Endometrial microvascular endothelial cells (primary cell): Measurements from ENCODE around the gene SLCO2A1. TPM values are rescaled to one million over a fixed set of nuclear protein-coding genes. Genes with fewer than 3 reads are reported as not detected.

Experiments used
- in situ Hi-C: cut with HindIII; loops from 2 replicates; pipeline ENCODE4 v1.10.0; 2017; ENCODE audit warnings: low sequenced_read_pairs, low pct_unique_long_range_greater_than_20kb; ENCODE audit errors: inconsistent ontology term
- total RNA-seq: library from RNA; depleted of rRNA; stranded (reverse); fragments of >200 nt; gene quantifications from one replicate; pipeline ENCODE4 v1.2.3, GENCODE V29; 2015; ENCODE audit errors: inconsistent ontology term

SLCO2A1 gene
- total RNA-seq, 1 donor from 2014 or later: 22.4 TPM

GRCh38 chr3:133967992-133968892, 61.5 kb downstream of the SLCO2A1 start:
- in situ Hi-C loops: no loop called here

GRCh38 chr3:133966954-133967353, 62.8 kb downstream of the SLCO2A1 start:
- in situ Hi-C loops: no loop called here

GRCh38 chr3:133965906-133966305, 63.8 kb downstream of the SLCO2A1 start:
- in situ Hi-C loops: no loop called here

GRCh38 chr3:133965013-133965570, 64.6 kb downstream of the SLCO2A1 start:
- in situ Hi-C loops: no loop called here

GRCh38 chr3:133964547-133964946, 65.2 kb downstream of the SLCO2A1 start:
- in situ Hi-C loops: no loop called here

GRCh38 chr3:133963657-133964396, 65.9 kb downstream of the SLCO2A1 start:
- in situ Hi-C loops: no loop called here

- in situ Hi-C loops: no loop called here
These were observed 66.9 kb downstream of the SLCO2A1 start for GRCh38 chr3:133962849-133963248.

- in situ Hi-C loops: no loop called here
These were observed 71.5 kb downstream of the SLCO2A1 start for GRCh38 chr3:133958071-133958805.

- in situ Hi-C loops: no loop called here
These were observed 72.7 kb downstream of the SLCO2A1 start for GRCh38 chr3:133956982-133957381.

- in situ Hi-C loops: no loop called here
These were observed 73.4 kb downstream of the SLCO2A1 start for GRCh38 chr3:133956353-133956752.

GRCh38 chr3:133955892-133956291, 73.8 kb downstream of the SLCO2A1 start:
- in situ Hi-C loops: no loop called here

GRCh38 chr3:133954717-133955360, 74.9 kb downstream of the SLCO2A1 start:
- in situ Hi-C loops: no loop called here

GRCh38 chr3:133953297-133953696, 76.4 kb downstream of the SLCO2A1 start:
- in situ Hi-C loops: no loop called here

- in situ Hi-C loops: loop anchor here (25.0 kb wide), 2 partner anchors 137 to 263 kb away; partner anchors contain the start of gene SRPRB
These were observed 80.3 kb downstream of the SLCO2A1 start for GRCh38 chr3:133949438-133949837.

GRCh38 chr3:133948996-133949395, 80.7 kb downstream of the SLCO2A1 start:
- in situ Hi-C loops: loop anchor here (25.0 kb wide), 2 partner anchors 137 to 263 kb away; partner anchors contain the start of gene SRPRB

- in situ Hi-C loops: loop anchor here (25.0 kb wide), 2 partner anchors 136 to 264 kb away; partner anchors contain the start of gene SRPRB
These were observed 81.5 kb downstream of the SLCO2A1 start for GRCh38 chr3:133948131-133948810.

GRCh38 chr3:133945381-133946095, 84.2 kb downstream of the SLCO2A1 start:
- in situ Hi-C loops: loop anchor here (25.0 kb wide), 2 partner anchors 133 to 267 kb away; partner anchors contain the start of gene SRPRB
